NCI-H1930 (cell line): ENCODE data around the gene CXCL1.

Experiments used
- DNase-seq, 2 experiments: peaks; one replicate each; lab custom pipeline; 2025; lab: John Stamatoyannopoulos, UW

Gene CXCL1

DNA sequence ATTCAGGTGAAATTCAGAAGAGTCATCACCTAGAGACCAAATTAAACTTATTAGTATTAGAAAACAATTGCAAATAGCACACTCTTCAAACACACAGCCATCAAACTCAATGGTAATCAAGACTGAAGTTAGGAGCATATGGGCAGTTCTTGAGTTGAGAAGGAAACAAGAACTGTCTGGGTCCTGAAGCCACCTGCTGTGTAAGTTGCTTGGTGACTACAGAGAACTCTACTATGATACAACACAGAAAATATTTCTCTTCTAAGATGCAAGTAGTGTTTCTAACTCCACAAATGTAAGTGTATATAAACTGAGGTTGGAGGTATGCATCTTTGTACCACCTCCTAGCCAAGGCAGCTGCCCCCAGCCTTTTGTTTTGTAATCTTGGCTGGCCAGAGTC lies 16.4 kb upstream of the CXCL1 start:
- no peak for DNase-seq

GRCh38 chr4:73853246-73853704 lies 15.9 kb upstream of the CXCL1 start, which contains the start of gene PF4V1:
Gene PF4V1, plus strand, starts transcription at chr4:73853296. Its CDS starts 67 bp downstream, at chr4:73853363.
- DNase-seq: peak in 1 of 2 experiments; percentile 4

GRCh38 chr4:73853718-73854473 lies 15.3 kb upstream of the CXCL1 start:
- no peak for DNase-seq

GRCh38 chr4:73855406-73855805 lies 13.8 kb upstream of the CXCL1 start:
- DNase-seq: no peak

- DNase-seq: no peak
Measured at GRCh38 chr4:73856518-73856917, 12.7 kb upstream of the CXCL1 start.

GRCh38 chr4:73859614-73860088 lies 9.5 kb upstream of the CXCL1 start:
- no peak for DNase-seq

- no peak for DNase-seq
Measured at GRCh38 chr4:73860181-73860580, 9.0 kb upstream of the CXCL1 start.

- DNase-seq: no peak
Measured at GRCh38 chr4:73860917-73861316, 8.3 kb upstream of the CXCL1 start.

GRCh38 chr4:73862322-73862721 lies 6.9 kb upstream of the CXCL1 start:
- no peak for DNase-seq

GRCh38 chr4:73864365-73864764 lies 4.8 kb upstream of the CXCL1 start:
- DNase-seq: no peak

- DNase-seq: no peak
Measured at GRCh38 chr4:73864961-73865360, 4.2 kb upstream of the CXCL1 start.

DNA sequence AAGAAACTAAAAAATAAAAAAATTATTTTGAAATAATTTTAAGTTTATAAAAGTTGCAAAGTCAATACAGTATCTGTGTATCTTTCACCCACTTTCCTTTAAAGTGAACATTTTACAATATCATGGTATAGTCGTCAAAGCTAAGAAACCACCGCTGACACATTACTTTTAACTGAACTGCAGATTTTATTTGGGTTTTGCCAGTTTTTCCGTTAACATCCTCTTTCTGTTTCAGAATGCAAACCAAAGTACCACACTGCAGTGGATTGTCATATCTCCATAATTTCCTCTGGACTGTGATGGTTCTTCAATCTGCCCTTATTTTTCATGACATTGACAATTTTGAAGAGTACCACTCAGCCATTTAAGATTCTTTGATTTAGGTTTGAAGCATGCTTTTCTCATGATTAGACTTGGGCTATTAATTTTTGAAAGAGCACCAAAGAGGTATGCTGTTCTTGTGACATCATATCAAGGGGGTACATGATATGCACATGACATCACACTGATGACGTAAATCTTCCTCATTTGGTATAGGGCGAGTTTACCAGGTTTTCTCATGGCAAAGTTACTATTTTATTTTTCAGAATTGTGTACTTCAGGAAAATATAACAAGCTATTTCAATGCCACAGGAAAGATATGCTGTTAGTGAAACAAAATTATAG lies 3.6 kb upstream of the CXCL1 start:
- DNase-seq: no peak

DNA sequence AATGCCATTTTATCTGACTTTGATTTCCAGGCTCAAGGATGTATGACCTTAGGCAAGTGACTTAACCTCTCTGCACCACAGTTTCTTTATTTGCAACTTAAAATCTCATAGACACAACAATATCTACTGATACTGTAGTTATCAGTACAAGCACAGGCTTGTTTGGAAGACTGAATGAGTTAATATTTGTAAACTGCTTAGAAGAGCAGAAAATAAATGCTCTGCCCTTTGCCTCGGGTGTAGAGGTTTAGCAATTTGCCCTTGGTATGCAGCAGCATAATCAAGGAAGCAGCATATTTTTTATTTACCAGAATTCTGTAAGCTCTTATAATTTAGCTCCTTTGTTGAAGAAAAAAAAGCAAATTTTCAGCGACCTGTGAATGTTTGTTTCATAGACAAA lies 2.9 kb upstream of the CXCL1 start:
- DNase-seq: no peak

- DNase-seq: peak in 1 of 2 experiments; percentile 6
Measured at GRCh38 chr4:73867783-73868182, 1.4 kb upstream of the CXCL1 start.

DNA sequence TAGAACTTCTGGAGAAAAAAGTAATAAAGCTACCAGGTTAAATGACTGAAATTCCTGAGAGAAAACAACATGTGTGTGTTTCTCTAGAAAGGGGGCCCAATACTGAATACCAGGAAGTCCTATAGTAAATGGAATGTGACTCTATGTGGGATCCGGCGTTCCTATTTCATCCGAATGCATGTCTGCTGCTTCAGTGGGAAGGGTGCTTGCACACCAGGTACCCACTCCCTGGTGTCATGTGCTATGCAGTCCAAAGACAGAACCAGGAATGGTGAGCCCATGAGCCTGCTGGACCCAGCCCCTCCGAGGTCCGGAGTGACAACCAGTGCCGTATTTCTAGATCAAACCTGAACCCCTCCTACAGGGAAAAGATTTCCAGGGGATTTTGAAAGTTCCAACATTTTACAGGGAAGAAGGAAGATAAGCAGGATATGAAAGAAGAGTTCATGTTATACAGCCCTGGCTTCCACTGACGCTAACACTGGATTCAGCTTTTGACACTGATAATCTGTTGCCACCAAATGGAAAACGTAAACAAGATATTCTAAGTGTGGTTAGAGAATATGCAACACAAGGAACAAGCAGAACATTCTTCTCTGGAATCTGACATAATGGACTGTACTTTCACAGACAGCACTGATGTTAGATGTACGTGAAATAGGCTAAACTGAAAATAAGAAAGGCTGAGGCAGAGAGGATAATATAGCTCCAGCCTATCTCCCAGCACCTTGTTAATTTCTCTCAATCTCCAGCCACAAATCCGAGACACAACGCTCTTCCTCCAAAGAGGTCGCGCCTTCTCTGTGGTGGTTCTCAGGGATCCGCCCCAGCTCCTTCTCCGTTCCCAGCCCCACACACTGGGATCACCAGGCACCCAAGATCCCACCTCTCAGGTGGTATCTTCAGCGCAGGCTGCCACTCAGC lies 725 bp upstream of the CXCL1 start:
- DNase-seq: no peak

DNA sequence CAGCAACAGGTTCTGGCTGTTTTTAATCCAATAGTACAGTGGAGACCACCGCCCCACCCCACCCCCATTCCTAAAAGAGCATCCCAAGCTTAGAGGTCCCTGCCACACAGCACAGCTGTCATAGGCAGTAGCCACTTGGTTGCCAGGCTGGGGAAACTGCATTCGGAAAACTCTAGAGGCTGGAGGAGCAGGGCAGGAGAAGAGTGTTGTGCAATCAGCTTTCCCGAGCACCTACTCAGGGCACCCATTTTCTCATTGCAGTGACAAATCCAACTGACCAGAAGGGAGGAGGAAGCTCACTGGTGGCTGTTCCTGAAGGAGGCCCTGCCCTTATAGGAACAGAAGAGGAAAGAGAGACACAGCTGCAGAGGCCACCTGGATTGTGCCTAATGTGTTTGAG lies 1.1 kb downstream of the CXCL1 start:
- no peak for DNase-seq

DNA sequence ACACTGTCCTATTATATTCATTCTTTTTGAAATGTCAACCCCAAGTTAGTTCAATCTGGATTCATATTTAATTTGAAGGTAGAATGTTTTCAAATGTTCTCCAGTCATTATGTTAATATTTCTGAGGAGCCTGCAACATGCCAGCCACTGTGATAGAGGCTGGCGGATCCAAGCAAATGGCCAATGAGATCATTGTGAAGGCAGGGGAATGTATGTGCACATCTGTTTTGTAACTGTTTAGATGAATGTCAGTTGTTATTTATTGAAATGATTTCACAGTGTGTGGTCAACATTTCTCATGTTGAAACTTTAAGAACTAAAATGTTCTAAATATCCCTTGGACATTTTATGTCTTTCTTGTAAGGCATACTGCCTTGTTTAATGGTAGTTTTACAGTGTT lies 1.6 kb downstream of the CXCL1 start:
- no peak for DNase-seq

- no peak for DNase-seq
Measured at GRCh38 chr4:73871511-73872310, 2.5 kb downstream of the CXCL1 start.

GRCh38 chr4:73872316-73873108 lies 3.3 kb downstream of the CXCL1 start:
- no peak for DNase-seq

DNA sequence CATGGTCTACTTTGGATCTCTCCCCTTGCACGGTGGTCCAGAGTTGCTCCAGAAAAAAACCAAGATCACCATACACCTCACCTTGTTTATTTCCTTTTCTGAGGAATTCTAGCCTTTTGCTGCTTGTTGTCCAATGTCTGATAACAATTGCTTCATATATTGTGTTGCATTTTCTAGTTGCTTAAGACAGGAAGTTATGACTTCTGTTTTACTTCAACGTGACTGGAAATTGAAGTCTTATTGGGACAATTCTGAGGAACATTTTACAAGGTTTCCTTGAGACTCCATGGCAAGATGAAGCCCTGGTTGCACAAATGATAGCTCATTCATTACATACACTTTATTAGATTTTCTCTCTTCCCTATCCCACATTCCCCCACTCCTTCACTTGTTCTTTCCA lies 5.2 kb downstream of the CXCL1 start:
- DNase-seq: no peak

- no peak for DNase-seq
Measured at GRCh38 chr4:73875401-73875800, 6.2 kb downstream of the CXCL1 start.
